Epithelial cell of proximal tubule (primary cell): ENCODE measurements around the gene RC3H2. TPM values are rescaled to one million over a fixed set of nuclear protein-coding genes. Genes with fewer than 3 reads are reported as not detected.

Experiments
- DNase-seq: peaks from one replicate; pipeline ENCODE4 v3.0.0-alpha.2; 2011; ENCODE audit warnings: low read depth
- H3K4me3 ChIP-seq: 2 replicates; pipeline ENCODE4 v1.5.1; 2011; ENCODE audit warnings: low read depth, mild to moderate bottlenecking, low read length
- total RNA-seq: library from RNA; depleted of rRNA; stranded (reverse); fragments of >200 nt; gene quantifications from 2 replicates; pipeline ENCODE4 v1.2.3, GENCODE V29; 2015
- TF ChIP-seq, protein P1 (sequence below): conservative IDR thresholded peaks from 2 replicates; pipeline ENCODE4 v1.5.1; 2012; ENCODE audit warnings: low read depth, mild to moderate bottlenecking, low read length

RC3H2 gene, protein sequence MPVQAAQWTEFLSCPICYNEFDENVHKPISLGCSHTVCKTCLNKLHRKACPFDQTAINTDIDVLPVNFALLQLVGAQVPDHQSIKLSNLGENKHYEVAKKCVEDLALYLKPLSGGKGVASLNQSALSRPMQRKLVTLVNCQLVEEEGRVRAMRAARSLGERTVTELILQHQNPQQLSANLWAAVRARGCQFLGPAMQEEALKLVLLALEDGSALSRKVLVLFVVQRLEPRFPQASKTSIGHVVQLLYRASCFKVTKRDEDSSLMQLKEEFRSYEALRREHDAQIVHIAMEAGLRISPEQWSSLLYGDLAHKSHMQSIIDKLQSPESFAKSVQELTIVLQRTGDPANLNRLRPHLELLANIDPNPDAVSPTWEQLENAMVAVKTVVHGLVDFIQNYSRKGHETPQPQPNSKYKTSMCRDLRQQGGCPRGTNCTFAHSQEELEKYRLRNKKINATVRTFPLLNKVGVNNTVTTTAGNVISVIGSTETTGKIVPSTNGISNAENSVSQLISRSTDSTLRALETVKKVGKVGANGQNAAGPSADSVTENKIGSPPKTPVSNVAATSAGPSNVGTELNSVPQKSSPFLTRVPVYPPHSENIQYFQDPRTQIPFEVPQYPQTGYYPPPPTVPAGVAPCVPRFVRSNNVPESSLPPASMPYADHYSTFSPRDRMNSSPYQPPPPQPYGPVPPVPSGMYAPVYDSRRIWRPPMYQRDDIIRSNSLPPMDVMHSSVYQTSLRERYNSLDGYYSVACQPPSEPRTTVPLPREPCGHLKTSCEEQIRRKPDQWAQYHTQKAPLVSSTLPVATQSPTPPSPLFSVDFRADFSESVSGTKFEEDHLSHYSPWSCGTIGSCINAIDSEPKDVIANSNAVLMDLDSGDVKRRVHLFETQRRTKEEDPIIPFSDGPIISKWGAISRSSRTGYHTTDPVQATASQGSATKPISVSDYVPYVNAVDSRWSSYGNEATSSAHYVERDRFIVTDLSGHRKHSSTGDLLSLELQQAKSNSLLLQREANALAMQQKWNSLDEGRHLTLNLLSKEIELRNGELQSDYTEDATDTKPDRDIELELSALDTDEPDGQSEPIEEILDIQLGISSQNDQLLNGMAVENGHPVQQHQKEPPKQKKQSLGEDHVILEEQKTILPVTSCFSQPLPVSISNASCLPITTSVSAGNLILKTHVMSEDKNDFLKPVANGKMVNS
- total RNA-seq: 26.1 and 35.2 TPM in 2 replicates

DNA sequence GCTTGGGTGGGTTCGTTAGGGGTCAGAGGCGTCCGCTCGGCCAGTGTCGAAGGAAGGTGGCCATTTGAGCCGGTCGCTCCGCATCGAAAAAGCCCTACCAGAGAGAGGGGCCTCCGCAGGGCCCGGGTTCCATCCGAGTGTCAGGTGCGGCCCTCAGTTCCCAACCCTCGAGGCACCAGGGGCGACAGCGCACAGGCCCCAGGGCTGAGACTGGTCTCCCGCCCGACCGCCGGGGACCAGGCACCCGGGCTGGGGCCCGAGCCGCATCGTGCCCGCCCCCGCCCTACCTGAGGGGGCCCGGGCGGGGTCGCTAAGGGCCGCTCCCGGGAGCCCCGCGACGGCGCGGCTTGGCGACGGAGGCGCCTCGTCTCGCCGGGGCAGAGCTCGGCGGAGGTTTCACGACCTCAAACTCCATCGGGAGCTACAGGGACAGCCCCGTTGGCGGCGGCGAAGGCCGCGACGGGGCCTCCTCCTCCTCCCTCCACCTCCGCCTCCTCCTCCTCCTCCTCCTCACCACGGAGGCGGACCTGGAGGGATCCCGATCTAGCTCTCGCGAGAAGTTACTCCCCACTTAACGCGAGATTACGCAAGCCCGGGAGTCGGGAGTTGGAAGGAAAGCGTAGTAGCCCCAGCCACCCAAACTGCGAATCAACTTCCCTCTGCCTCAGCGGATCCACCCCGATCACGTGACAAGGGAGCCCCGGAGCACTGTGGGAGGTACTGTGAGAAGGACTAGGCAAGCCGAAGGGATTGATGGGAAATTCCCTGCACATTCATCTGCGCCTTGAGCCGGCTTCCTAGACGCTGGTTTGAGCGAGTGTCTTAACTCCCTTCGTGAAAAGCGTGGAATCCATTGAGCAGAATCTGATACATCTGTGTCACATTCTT lies at the start of gene RC3H2:
Gene RC3H2, minus strand, starts transcription at position 537 of the 888 bp plus-strand sequence. CDS start 7,850 bp downstream, outside the sequence.
- TF ChIP-seq, protein P1, sequence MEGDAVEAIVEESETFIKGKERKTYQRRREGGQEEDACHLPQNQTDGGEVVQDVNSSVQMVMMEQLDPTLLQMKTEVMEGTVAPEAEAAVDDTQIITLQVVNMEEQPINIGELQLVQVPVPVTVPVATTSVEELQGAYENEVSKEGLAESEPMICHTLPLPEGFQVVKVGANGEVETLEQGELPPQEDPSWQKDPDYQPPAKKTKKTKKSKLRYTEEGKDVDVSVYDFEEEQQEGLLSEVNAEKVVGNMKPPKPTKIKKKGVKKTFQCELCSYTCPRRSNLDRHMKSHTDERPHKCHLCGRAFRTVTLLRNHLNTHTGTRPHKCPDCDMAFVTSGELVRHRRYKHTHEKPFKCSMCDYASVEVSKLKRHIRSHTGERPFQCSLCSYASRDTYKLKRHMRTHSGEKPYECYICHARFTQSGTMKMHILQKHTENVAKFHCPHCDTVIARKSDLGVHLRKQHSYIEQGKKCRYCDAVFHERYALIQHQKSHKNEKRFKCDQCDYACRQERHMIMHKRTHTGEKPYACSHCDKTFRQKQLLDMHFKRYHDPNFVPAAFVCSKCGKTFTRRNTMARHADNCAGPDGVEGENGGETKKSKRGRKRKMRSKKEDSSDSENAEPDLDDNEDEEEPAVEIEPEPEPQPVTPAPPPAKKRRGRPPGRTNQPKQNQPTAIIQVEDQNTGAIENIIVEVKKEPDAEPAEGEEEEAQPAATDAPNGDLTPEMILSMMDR: no peak
- peak within 1 kb of the TSS; percentile 89 for H3K4me3 ChIP-seq
- DNase-seq: peak; percentile 97

DNA sequence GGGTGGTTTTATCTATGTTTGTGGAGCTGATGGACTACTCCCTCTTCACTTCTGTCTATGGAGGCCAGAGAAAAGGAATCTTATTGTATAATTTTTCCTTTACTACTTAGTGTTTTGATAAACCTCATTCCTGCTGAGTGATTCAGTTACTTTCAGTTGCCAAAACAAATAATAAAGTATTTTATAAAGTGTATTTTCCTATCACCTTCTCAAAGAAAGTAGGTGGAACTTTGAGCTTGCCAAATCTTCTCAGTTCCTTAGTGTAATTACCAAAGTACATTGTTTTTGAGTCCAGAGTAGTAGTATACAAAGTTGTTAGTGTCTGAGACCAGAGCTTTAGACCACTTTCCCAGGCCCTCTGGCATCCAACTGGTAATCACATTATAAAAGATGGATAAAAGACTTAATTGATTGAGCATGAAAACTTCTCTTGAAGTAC lies 49.1 kb upstream of the RC3H2 start:
- H3K4me3 ChIP-seq: no peak overlapping the region
- no peak for DNase-seq
- TF ChIP-seq, protein P1: no peak

DNA sequence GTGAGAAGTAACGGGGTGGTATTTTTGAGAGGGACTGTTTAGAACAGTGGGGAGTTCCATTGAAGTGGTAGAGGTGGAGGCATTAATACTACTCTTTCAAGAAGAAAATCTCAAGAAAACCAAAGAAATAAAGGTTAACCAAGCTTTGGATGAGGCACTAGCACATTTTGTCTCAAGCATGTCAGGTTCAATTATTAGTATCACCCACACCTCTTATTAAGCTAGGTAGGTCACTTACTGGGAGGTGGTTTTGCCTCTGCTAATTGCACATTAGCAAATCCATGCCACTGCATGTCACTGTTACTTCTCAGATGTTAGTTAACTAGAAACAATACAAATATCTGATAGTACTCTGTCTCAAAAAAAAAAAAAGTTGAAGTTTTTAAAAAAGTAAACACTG lies 45.9 kb upstream of the RC3H2 start:
- no peak for DNase-seq
- H3K4me3 ChIP-seq: no peak overlapping the region
- TF ChIP-seq, protein P1: no peak

DNA sequence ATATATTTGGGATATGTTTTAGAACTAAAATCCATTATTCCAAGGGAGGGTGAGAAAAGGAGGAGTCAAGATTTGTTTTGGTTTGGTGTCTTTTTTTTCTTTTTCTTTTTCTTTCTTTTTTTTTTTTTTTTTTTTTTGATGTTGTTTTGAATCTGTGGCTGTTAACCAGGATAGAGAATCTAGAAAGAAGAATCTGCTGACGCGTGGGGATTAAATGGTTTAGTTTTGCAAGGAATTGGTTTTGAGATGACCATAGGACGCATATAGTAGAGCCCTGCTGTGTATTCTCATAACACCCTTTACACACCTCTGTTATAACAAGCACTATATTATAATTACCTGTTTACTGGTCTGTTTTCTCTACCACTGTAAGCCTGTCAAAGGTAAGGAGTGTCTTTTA lies 45.1 kb upstream of the RC3H2 start:
- no peak overlapping the region for H3K4me3 ChIP-seq
- no peak for DNase-seq
- TF ChIP-seq, protein P1: no peak

DNA sequence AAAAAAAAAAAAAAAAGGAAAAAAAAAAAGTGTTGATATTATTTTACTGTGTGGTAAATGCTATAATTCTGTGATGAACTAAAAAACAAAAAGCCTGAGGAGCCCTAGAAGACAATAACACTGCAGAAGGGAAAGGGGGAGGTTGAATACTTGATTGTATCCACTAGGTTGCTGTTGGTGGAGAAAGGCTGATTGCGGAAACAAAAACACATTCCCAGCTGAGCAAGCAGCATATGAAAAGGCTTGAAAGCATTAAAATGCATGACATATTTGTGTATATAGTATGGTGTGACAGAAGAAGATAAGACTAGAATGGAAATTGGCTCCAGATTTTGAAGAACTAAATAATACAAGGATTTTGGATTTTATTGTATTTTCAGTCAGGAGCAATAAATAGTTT lies 44.5 kb upstream of the RC3H2 start:
- TF ChIP-seq, protein P1: no peak
- DNase-seq: no peak
- no peak overlapping the region for H3K4me3 ChIP-seq

DNA sequence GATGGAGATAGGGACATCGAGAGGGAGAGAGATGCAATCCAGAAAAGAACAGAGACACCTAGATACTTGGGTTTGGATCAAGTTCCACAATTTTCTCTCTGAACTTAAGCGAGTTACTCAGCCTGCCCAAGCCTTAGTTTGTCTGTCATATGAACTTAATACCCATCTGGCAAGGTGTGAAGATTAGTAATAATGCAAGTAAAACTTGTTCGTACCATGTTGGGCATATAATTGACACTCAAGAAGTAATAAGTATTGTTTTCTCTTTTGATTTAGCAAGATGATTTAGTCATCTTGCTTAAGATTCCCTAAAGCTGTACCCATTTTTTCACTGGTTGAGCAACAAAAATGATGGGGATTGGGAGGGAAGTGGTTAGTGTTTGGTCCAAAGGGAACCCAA lies 43.2 kb upstream of the RC3H2 start:
- TF ChIP-seq, protein P1: no peak
- no peak for DNase-seq
- H3K4me3 ChIP-seq: no peak overlapping the region
